Measurements from ENCODE around the gene UBE2J2. TPM values are rescaled to one million over a fixed set of nuclear protein-coding genes. Genes with fewer than 3 reads are reported as not detected.

The UBE2J2 gene
- total RNA-seq, 1 donor from 2014 or later: 32.9 TPM

DNA sequence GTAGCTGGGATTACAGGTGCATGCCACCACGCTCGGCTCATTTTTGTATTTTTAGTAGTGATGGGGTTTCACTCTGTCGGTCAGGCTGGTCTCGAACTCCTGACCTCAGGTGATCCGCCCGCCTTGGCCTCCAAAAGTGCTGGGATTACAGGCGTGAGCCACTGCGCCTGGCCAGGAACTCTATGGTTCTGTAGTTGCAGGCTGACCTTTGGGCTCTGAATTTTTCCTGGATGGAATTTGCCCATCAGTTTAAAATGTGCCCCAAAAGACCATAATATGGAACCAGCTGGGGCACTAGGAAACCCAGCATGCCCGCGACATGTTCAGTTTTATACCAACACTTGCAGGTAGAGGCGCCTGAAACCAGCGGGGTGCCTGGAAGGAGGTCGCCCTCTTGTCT lies 5.0 kb upstream of the UBE2J2 start:
- Histone ChIP-seq H3K36me3 (no peaks in the 10 kb centered on the region), H3K9ac (no peak overlapping the region), H3K4me1 (peaks cover 3% of the 10 kb centered on the region), H3K4me2 (no peak overlapping the region), H4K20me1 (ENCODE audit: low read depth) (no peaks in the 10 kb centered on the region), H3K27ac (no peak overlapping the region), H3K4me3 (no peak overlapping the region), H3K27me3 (no peaks in the 10 kb centered on the region), H3K79me2 (ENCODE audit: low read depth) (no peaks in the 10 kb centered on the region), H2AFZ (replicated peaks) (no peak overlapping the region), H3F3A (ENCODE audit: low read depth) (no peaks in the 10 kb centered on the region), H3K9me3 (ENCODE audit: low read depth) (no peaks in the 10 kb centered on the region)
- Mint-ChIP-seq H3K36me3 (peaks cover 3% of the 10 kb centered on the region), H3K4me3 (no peak overlapping the region), H3K27me3 (ENCODE audit: insufficient read depth, low read depth) (peaks cover 9% of the 10 kb centered on the region), H3K4me1 (peaks cover 19% of the 10 kb centered on the region), H3K27ac (no peak overlapping the region), H3K9me3 (peaks cover 2% of the 10 kb centered on the region)
- DNase-seq (ENCODE audit: low spot score): no peak
- TF ChIP-seq EZH2phosphoT487 (IDR thresholded peaks at IDR 0.05) (no peak), EZH2 (IDR thresholded peaks at IDR 0.05) (no peak)
- TF ChIP-seq, protein P1, sequence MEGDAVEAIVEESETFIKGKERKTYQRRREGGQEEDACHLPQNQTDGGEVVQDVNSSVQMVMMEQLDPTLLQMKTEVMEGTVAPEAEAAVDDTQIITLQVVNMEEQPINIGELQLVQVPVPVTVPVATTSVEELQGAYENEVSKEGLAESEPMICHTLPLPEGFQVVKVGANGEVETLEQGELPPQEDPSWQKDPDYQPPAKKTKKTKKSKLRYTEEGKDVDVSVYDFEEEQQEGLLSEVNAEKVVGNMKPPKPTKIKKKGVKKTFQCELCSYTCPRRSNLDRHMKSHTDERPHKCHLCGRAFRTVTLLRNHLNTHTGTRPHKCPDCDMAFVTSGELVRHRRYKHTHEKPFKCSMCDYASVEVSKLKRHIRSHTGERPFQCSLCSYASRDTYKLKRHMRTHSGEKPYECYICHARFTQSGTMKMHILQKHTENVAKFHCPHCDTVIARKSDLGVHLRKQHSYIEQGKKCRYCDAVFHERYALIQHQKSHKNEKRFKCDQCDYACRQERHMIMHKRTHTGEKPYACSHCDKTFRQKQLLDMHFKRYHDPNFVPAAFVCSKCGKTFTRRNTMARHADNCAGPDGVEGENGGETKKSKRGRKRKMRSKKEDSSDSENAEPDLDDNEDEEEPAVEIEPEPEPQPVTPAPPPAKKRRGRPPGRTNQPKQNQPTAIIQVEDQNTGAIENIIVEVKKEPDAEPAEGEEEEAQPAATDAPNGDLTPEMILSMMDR (IDR thresholded peaks at IDR 0.05): no peak

DNA sequence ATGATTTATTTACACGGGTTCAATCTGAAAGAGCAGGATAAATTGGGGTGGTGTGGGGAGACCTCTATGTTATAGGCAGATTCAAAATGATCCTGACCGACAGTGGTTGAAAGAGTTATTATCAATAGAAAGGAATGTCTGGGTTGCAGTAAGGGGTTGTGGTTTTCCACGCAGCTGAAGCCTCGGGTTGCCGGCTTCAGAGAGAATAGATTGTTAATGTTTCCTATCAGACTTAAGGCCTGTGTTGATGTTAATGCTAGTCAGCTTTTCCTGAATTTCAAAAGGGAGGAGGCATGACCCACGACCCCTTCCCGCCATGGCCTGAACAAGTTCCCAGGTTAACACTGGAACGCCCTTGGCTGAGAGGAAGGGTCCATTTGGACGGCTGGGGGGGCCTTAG lies 2.2 kb upstream of the UBE2J2 start:
- Histone ChIP-seq H3K4me1 (peaks cover 12% of the 10 kb centered on the region), H3K4me3 (no peak overlapping the region), H3K27ac (no peak overlapping the region), H3K79me2 (ENCODE audit: low read depth) (peaks cover 28% of the 10 kb centered on the region), H3K9ac (no peak overlapping the region), H2AFZ (replicated peaks) (no peak overlapping the region), H3F3A (ENCODE audit: low read depth) (no peaks in the 10 kb centered on the region), H4K20me1 (ENCODE audit: low read depth) (peaks cover 25% of the 10 kb centered on the region), H3K27me3 (no peaks in the 10 kb centered on the region), H3K36me3 (no peaks in the 10 kb centered on the region), H3K9me3 (ENCODE audit: low read depth) (no peaks in the 10 kb centered on the region), H3K4me2 (no peak overlapping the region)
- Mint-ChIP-seq H3K27ac (peak overlapping the region; percentile 63), H3K4me3 (peak overlapping the region; percentile 79), H3K9me3 (peaks cover 2% of the 10 kb centered on the region), H3K4me1 (peaks cover 26% of the 10 kb centered on the region), H3K36me3 (peaks cover 10% of the 10 kb centered on the region), H3K27me3 (ENCODE audit: insufficient read depth, low read depth) (peaks cover 4% of the 10 kb centered on the region)
- no peak for DNase-seq (ENCODE audit: low spot score)
- TF ChIP-seq EZH2phosphoT487 (IDR thresholded peaks at IDR 0.05): no peak
- no peak for TF ChIP-seq EZH2 (IDR thresholded peaks at IDR 0.05)
- TF ChIP-seq, protein P1 (IDR thresholded peaks at IDR 0.05): no peak

- Histone ChIP-seq H3K36me3 (no peaks in the 10 kb centered on the region), H3F3A (ENCODE audit: low read depth) (no peaks in the 10 kb centered on the region), H2AFZ (replicated peaks) (no peak overlapping the region), H3K27me3 (no peaks in the 10 kb centered on the region), H3K79me2 (ENCODE audit: low read depth) (peaks cover 36% of the 10 kb centered on the region), H3K4me2 (peak overlapping the region; percentile 98), H3K9ac (no peak overlapping the region), H3K4me1 (peaks cover 12% of the 10 kb centered on the region), H4K20me1 (ENCODE audit: low read depth) (peaks cover 33% of the 10 kb centered on the region), H3K9me3 (ENCODE audit: low read depth) (no peaks in the 10 kb centered on the region), H3K27ac (no peak overlapping the region), H3K4me3 (no peak overlapping the region)
- Mint-ChIP-seq H3K4me1 (peaks cover 30% of the 10 kb centered on the region), H3K36me3 (peaks cover 13% of the 10 kb centered on the region), H3K27me3 (ENCODE audit: insufficient read depth, low read depth) (peaks cover 4% of the 10 kb centered on the region), H3K9me3 (peaks cover 2% of the 10 kb centered on the region), H3K27ac (no peak overlapping the region), H3K4me3 (peak overlapping the region; percentile 82)
- TF ChIP-seq EZH2phosphoT487 (IDR thresholded peaks at IDR 0.05) (no peak), EZH2 (IDR thresholded peaks at IDR 0.05) (no peak)
- TF ChIP-seq, protein P1 (IDR thresholded peaks at IDR 0.05): no peak
- no peak for DNase-seq (ENCODE audit: low spot score)
Measured at GRCh38 chr1:1274931-1275431, 1.3 kb upstream of the UBE2J2 start.
